NCI-H128 (cell line): ENCODE data around the gene RFFL.
"Not testable (repeated sequence)": the region's sequence is repeated elsewhere in the genome, so short reads cannot be mapped to it uniquely, and the experiment has no call there.

Experiments
- DNase-seq: peaks from one replicate; lab custom pipeline; 2025; ENCODE audit not compliant: unreplicated experiment; lab: John Stamatoyannopoulos, UW

RFFL gene, protein sequence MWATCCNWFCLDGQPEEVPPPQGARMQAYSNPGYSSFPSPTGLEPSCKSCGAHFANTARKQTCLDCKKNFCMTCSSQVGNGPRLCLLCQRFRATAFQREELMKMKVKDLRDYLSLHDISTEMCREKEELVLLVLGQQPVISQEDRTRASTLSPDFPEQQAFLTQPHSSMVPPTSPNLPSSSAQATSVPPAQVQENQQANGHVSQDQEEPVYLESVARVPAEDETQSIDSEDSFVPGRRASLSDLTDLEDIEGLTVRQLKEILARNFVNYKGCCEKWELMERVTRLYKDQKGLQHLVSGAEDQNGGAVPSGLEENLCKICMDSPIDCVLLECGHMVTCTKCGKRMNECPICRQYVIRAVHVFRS

GRCh38 chr17:35063514-35064223 lies at the start of gene RFFL:
Gene RFFL (minus strand): TSS chr17:35063707. CDS start chr17:35026553, 37,154 bp downstream.
- peak; percentile 17 for DNase-seq

DNA sequence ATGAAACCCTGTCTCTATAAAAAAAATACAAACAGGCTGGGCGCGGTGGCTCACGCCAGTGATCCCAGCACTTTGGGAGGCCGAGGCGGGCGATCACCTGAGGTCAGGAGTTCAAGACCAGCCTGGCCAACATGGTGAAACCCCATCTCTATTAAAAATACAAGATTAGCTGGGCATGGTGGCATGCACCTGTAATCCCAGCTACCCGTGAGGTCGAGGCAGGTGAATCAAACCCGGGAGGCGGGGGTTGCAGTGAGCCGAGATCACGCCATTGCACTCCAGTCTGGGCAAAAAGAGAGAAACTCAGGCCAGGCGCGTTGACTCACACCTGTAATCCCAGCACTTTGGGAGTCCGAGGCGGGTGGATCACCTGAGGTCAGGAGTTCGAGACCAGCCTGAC lies 47.3 kb upstream of the RFFL start:
- not testable (repeated sequence) for DNase-seq

- no peak for DNase-seq
Measured at GRCh38 chr17:35104844-35105450, 41.4 kb upstream of the RFFL start.

DNA sequence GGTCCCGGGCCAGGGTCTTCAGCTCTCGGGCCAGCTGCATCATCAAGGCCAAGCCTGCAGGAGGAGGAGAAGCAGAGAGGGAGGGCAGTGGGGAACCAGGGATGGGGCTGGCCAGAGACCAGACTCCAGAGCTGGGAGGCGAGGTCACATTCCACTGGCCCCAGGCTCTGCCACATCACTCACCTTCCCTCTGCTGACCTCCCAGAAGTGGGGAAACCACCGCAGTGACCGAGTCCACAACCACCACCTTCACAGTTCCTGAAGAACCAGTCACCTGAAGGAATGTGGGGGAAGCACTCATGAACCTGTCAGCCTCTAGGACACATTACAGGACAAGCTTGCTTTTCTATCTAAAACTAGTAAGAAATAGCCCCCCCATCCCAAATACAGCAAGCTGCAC lies 39.8 kb upstream of the RFFL start:
- no peak for DNase-seq

DNA sequence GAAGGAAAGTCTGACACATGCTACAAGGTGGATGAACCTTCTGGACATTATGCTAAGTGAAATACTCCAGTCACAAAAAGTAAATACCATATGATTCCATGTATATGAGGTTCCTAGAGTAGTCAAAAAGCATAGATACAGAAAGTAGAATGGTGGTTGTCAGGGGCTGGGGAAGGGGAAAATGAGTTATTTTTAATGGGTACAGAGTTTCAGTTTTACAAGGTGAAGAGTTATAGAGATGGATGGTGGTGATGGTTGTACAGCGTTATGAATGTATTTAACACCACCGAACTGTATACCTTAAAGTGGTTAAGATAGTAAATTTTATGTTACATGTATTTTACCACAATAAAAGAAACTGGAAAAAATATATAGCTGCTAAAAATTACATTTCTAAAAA lies 38.2 kb upstream of the RFFL start:
- DNase-seq, result no peak

DNA sequence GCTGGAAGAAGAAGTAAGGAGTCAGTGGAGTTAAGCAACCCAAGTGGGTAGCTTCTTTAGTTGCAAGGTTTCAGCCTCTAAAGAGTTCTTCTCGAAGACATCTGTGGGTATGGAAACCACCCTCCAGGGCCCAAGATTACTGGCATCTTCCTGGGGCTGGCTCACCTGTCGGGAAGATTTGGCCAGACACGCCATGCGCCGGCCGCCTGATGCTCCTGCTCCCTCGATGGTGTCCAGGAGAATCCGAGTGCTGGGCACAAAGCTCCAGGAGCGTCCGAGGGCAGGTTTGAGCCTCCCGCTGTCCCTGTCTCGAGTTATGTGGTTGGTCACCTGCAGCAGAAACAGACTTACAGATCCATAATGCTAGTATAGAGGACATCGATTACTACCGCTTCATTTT lies 37.5 kb upstream of the RFFL start:
- no peak for DNase-seq

DNA sequence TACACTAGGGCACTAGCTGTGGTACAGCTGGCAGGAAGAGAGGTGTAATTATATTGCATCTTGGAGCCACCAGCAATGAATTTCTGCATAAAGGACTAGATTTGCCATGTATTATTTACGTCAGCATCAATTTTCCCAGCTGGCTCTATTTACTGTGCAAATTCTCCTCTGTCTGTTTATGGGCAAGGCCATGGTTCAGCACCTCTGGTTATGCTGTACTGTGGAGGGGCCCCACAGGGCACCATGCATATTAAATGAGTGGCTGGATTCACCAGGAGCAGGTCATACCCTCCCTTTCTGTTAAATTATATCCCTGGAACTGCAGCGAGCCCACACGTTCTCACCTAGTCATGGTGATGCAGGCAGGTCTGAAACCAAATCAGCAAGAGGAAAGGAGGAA lies 36.4 kb upstream of the RFFL start:
- no peak for DNase-seq

- no peak for DNase-seq
Measured at GRCh38 chr17:35097776-35098175, 34.3 kb upstream of the RFFL start.

- DNase-seq, result no peak
Measured at GRCh38 chr17:35095741-35096140, 32.2 kb upstream of the RFFL start.

GRCh38 chr17:35094902-35095301 lies 31.4 kb upstream of the RFFL start:
- no peak for DNase-seq

GRCh38 chr17:35090707-35091106 lies 27.2 kb upstream of the RFFL start:
- not testable (repeated sequence) for DNase-seq

- DNase-seq, result no peak
Measured at GRCh38 chr17:35089586-35090296, 26.2 kb upstream of the RFFL start.

- DNase-seq, result peak; percentile 17
Measured at GRCh38 chr17:35088881-35089585, 25.5 kb upstream of the RFFL start.

GRCh38 chr17:35088356-35088880 lies 24.9 kb upstream of the RFFL start:
- DNase-seq, result no peak

DNA sequence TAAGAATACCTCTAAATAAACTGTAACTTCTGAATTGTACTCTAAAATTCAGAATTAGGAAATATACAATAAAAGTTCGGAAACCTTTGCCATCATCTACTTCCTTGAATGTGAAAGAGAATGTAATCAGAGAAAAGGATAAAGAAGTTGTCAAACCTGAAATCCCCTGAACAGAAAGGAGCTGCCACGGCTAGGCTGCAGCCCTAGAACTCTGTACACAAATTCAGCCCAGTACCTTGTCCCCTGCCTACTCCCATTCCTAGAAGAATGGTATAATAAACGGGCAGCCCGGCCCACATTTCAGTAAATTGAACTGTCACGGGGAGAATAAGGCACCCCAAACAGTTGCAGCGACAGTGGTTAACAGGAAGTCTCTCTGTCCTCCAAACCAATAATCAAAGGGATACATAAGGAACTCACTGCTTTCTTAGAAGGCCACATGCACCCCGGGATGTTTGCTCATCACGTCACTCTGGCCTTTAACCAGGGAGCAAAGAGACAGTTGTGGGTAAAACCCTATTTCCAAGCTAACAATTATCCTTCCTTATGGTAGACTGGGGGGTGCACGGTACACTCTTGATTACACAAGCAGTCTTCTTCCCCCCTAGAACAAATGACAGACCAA lies 24.3 kb upstream of the RFFL start:
- no peak for DNase-seq

GRCh38 chr17:35086931-35087573 lies 23.5 kb upstream of the RFFL start:
- no peak for DNase-seq

DNA sequence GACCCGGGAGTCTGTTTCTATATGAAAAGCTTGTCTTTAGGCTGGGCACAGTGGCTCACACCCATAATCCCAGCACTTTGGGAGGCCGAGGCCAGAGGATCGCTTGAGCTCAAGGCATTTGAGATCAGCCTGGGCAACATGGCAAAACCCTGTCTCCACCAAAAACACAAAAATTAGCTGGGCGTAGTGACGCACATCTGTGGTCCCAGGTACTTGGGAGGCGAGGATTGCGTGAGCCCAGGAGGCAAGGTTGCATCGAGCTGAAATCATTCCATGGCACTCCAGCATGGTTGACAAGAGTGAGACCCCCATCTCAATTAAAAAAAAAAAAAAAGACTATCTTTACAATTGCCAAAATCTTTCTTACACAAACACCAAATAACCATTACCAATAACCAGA lies 22.7 kb upstream of the RFFL start:
- no peak for DNase-seq

- no peak for DNase-seq
Measured at GRCh38 chr17:35084987-35085386, 21.5 kb upstream of the RFFL start.

DNA sequence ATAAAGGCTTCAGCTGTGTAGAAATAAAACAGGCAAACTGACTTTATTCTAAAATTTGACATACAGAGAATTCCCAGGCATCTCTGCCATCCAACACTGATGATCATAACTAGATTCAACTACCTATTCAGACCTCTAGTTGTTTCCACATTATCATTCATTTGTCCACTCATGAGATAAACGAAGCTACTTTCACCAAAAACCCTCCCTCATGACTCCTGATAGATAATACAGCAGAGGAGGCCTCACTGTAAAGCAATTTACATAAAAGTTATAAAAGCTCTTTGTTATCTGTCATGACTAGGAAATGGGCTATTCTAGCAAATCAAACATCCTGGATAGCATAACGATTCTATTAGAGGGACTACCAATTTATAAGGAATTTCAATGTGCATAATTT lies 19.6 kb upstream of the RFFL start:
- no peak for DNase-seq
